Mesodermal cell (in vitro differentiated cells): ENCODE data around the gene SELENOT.
"Not testable (repeated sequence)": the region's sequence is repeated elsewhere in the genome, so short reads cannot be mapped to it uniquely, and the experiment has no call there.

Experiments
- H3K27ac ChIP-seq: 2 replicates; pipeline ENCODE4 v1.7.0; 2013; ENCODE audit warnings: mild to moderate bottlenecking, low read depth, low read length, moderate library complexity; ENCODE audit not compliant: severe bottlenecking
- H3K36me3 ChIP-seq: 2 replicates; pipeline ENCODE4 v1.7.1; 2013; ENCODE audit warnings: mild to moderate bottlenecking, low read length, moderate library complexity; ENCODE audit not compliant: control insufficient read depth, insufficient read depth
- H3K4me1 ChIP-seq: one replicate; pipeline ENCODE4 v1.7.1; 2013; ENCODE audit warnings: mild to moderate bottlenecking, low read length; ENCODE audit not compliant: insufficient read depth, control insufficient read depth, poor library complexity, severe bottlenecking
- H3K4me3 ChIP-seq: 2 replicates; pipeline ENCODE4 v1.7.0; 2013; ENCODE audit warnings: low read length, control low read depth, mild to moderate bottlenecking; ENCODE audit not compliant: insufficient read depth, poor library complexity, severe bottlenecking; ENCODE audit errors: extremely low read depth
- H3K9me3 ChIP-seq: 2 replicates; pipeline ENCODE4 v1.7.1; 2013; ENCODE audit warnings: mild to moderate bottlenecking, low read length, moderate library complexity; ENCODE audit not compliant: control insufficient read depth
- WGBS, 2 experiments: methylation state at CpG; one replicate each; pipeline ENCODE4 v1.1.5; 2013; ENCODE audit warnings: missing lambda C conversion rate in 2 of 2; ENCODE audit not compliant: insufficient coverage in 2 of 2; 5-methylcytosine and 5-hydroxymethylcytosine counted together

SELENOT gene

GRCh38 chr3:150607267-150608065 lies 4.3 kb downstream of the SELENOT start:
- Histone ChIP-seq H3K4me1 (peaks cover 8% of the 10 kb centered on the region), H3K27ac (peak overlapping the region; percentile 23), H3K9me3 (no peaks in the 10 kb centered on the region), H3K4me3 (no peak overlapping the region), H3K36me3 (peaks cover 34% of the 10 kb centered on the region)
- 59 to 75% methylated on average over 5 to 6 of the region's 8 CpGs for WGBS, 2 experiments

GRCh38 chr3:150609988-150610387 lies 6.9 kb downstream of the SELENOT start:
- H3K4me3 ChIP-seq, result no peak overlapping the region
- peaks cover 4% of the 10 kb centered on the region for H3K9me3 ChIP-seq
- peaks cover 7% of the 10 kb centered on the region for H3K4me1 ChIP-seq
- no peak overlapping the region for H3K27ac ChIP-seq
- peaks cover 47% of the 10 kb centered on the region for H3K36me3 ChIP-seq
- WGBS, 2 experiments, result no CpG with 5 or more reads among the region's 1 CpG

GRCh38 chr3:150610785-150611184 lies 7.7 kb downstream of the SELENOT start:
- no peak overlapping the region for H3K4me3 ChIP-seq
- no CpG with 5 or more reads among the region's 1 CpG for WGBS, 2 experiments

GRCh38 chr3:150611666-150612065 lies 8.5 kb downstream of the SELENOT start:
- Histone ChIP-seq H3K27ac (no peak overlapping the region), H3K4me3 (no peak overlapping the region), H3K9me3 (peaks cover 4% of the 10 kb centered on the region), H3K36me3 (peaks cover 37% of the 10 kb centered on the region), H3K4me1 (no peaks in the 10 kb centered on the region)
- WGBS, 2 experiments, result 96 to 100% methylated on average over 19 to 33 of the region's 34 CpGs

More at GRCh38 chr3:150610785-150611184, 7.7 kb downstream of the SELENOT start:
- Histone ChIP-seq H3K36me3 (peaks cover 44% of the 10 kb centered on the region), H3K27ac (no peak overlapping the region), H3K9me3 (peaks cover 4% of the 10 kb centered on the region), H3K4me1 (peaks cover 2% of the 10 kb centered on the region)

- no peaks in the 10 kb centered on the region for H3K4me1 ChIP-seq
- no CpG with 5 or more reads among the region's 1 CpG for WGBS, 2 experiments
- no peak overlapping the region for H3K4me3 ChIP-seq
- peaks cover 4% of the 10 kb centered on the region for H3K9me3 ChIP-seq
- peaks cover 34% of the 10 kb centered on the region for H3K36me3 ChIP-seq
- H3K27ac ChIP-seq, result no peak overlapping the region
Observed at GRCh38 chr3:150612494-150612893, 9.4 kb downstream of the SELENOT start.

GRCh38 chr3:150613034-150613433 lies 9.9 kb downstream of the SELENOT start:
- Histone ChIP-seq H3K27ac (no peak overlapping the region), H3K4me1 (no peaks in the 10 kb centered on the region), H3K36me3 (peaks cover 39% of the 10 kb centered on the region), H3K9me3 (peaks cover 4% of the 10 kb centered on the region), H3K4me3 (no peak overlapping the region)
- WGBS, 2 experiments, result 100% methylated on average over 1 of the region's 2 CpGs; no CpG with 5 or more reads in 1 of the 2 experiments

- Histone ChIP-seq H3K4me3 (no peak overlapping the region), H3K27ac (no peak overlapping the region)
- 100% methylated on average over 1 of the region's 2 CpGs; no CpG with 5 or more reads in 1 of the 2 experiments for WGBS, 2 experiments
Observed at GRCh38 chr3:150613709-150614480, 10.8 kb downstream of the SELENOT start.

GRCh38 chr3:150620002-150620689 lies 17.0 kb downstream of the SELENOT start:
- Histone ChIP-seq H3K4me3 (no peak overlapping the region), H3K36me3 (peaks cover 23% of the 10 kb centered on the region), H3K9me3 (no peaks in the 10 kb centered on the region), H3K27ac (no peak overlapping the region), H3K4me1 (peaks cover 3% of the 10 kb centered on the region)
- 100% methylated on average over 1 of the region's 7 CpGs; no CpG with 5 or more reads in 1 of the 2 experiments for WGBS, 2 experiments

More at GRCh38 chr3:150613709-150614480, 10.8 kb downstream of the SELENOT start:
- peaks cover 44% of the 10 kb centered on the region for H3K36me3 ChIP-seq
- peaks cover 4% of the 10 kb centered on the region for H3K9me3 ChIP-seq
- no peaks in the 10 kb centered on the region for H3K4me1 ChIP-seq

- H3K4me3 ChIP-seq, H3K9me3 ChIP-seq, H3K4me1 ChIP-seq, H3K27ac ChIP-seq: not testable (repeated sequence)
- peaks cover 40% of the 10 kb centered on the region for H3K36me3 ChIP-seq
Observed at GRCh38 chr3:150622955-150623354, 19.8 kb downstream of the SELENOT start.

GRCh38 chr3:150623945-150624344 lies 20.8 kb downstream of the SELENOT start:
- no CpG with 5 or more reads among the region's 1 CpG for WGBS, 2 experiments
- Histone ChIP-seq H3K4me1 (peaks cover 3% of the 10 kb centered on the region), H3K4me3 (no peak overlapping the region), H3K27ac (no peak overlapping the region), H3K36me3 (peaks cover 32% of the 10 kb centered on the region), H3K9me3 (no peaks in the 10 kb centered on the region)
